Naive thymus-derived CD4-positive, alpha-beta T cell (primary cell): ENCODE results near the gene MYH11. TPM values are rescaled to one million over a fixed set of nuclear protein-coding genes. Genes with fewer than 3 reads are reported as not detected.

Source experiments
- ATAC-seq: fragments of 150-1000 bp; cut with Tn5 transposase; 2 replicates; pipeline ENCODE4 v1.10.0; 2021; ENCODE audit warnings: mild to moderate bottlenecking, moderate library complexity
- CTCF ChIA-PET: fragments of 350-600 bp; sonication (Branson Sonifier 250); formaldehyde crosslinking; loops from one replicate; lab custom pipeline; 2021; ENCODE audit warnings: antibody characterized with exemption; lab: Charles Lee
- POLR2A ChIA-PET: fragments of 350-600 bp; sonication (Branson Sonifier 250); formaldehyde crosslinking; loops from one replicate; lab custom pipeline; 2021; ENCODE audit warnings: antibody characterized with exemption, inconsistent platforms; lab: Charles Lee
- DNase-seq, 9 donors: peaks; one replicate each; pipeline versions ENCODE4 v3.0.0 to v3.0.0-alpha.2; 2020 to 2022; ENCODE audit warnings: mixed read lengths in 1 of 9
- H3K27ac ChIP-seq: one replicate; pipeline ENCODE4 v1.7.0; 2013; ENCODE audit warnings: mild to moderate bottlenecking, low read depth, low read length, moderate library complexity
- H3K27me3 ChIP-seq, 2 donors: one replicate each; pipeline ENCODE4 v1.7.0; 2013; ENCODE audit warnings: low read length in 2 of 2, mild to moderate bottlenecking in 2 of 2, moderate library complexity in 2 of 2; ENCODE audit not compliant: control insufficient read depth in 2 of 2, insufficient read depth in 2 of 2
- H3K36me3 ChIP-seq, 3 experiments: 1 replicate in 2 of 3; 2 replicates in 1 of 3; pipeline ENCODE4 v1.7.0; 2013; ENCODE audit warnings: low read length in 3 of 3, mild to moderate bottlenecking in 3 of 3, moderate library complexity in 1 of 3; ENCODE audit not compliant: insufficient read depth in 3 of 3, control insufficient read depth in 2 of 3
- H3K4me1 ChIP-seq, 2 donors: one replicate each; pipeline ENCODE4 v1.7.0; 2013; ENCODE audit warnings: low read length in 2 of 2, mild to moderate bottlenecking in 2 of 2, moderate library complexity in 1 of 2; ENCODE audit not compliant: control insufficient read depth in 2 of 2, insufficient read depth in 2 of 2
- H3K4me3 ChIP-seq: 2 replicates; pipeline ENCODE4 v1.7.0; 2013; ENCODE audit warnings: mild to moderate bottlenecking, low read length
- H3K9me3 ChIP-seq, 3 experiments: 1 replicate in 2 of 3; 2 replicates in 1 of 3; pipeline ENCODE4 v1.7.0; 2013; ENCODE audit warnings: low read length in 3 of 3; ENCODE audit not compliant: control insufficient read depth in 2 of 3
- H3K27ac Mint-ChIP-seq, 9 donors: one replicate each; pipeline ENCODE4 v1.8.0; 2020 to 2022; ENCODE audit warnings: mixed read lengths in 9 of 9, mild to moderate bottlenecking in 8 of 9, moderate library complexity in 5 of 9, inconsistent platforms in 2 of 9
- H3K27me3 Mint-ChIP-seq, 5 donors: one replicate each; pipeline ENCODE4 v1.8.0; 2021 to 2022; ENCODE audit warnings: mixed read lengths in 5 of 5, mild to moderate bottlenecking in 1 of 5
- H3K36me3 Mint-ChIP-seq, 5 donors: one replicate each; pipeline ENCODE4 v1.8.0; 2020 to 2022; ENCODE audit warnings: mixed read lengths in 5 of 5, mild to moderate bottlenecking in 3 of 5, inconsistent platforms in 1 of 5
- H3K4me1 Mint-ChIP-seq, 7 donors: one replicate each; pipeline ENCODE4 v1.8.0; 2020 to 2022; ENCODE audit warnings: mixed read lengths in 7 of 7, mild to moderate bottlenecking in 3 of 7, inconsistent platforms in 1 of 7
- H3K4me3 Mint-ChIP-seq, 10 donors: one replicate each; pipeline ENCODE4 v1.8.0; 2020 to 2022; ENCODE audit warnings: mild to moderate bottlenecking in 10 of 10, mixed read lengths in 10 of 10, moderate library complexity in 6 of 10, inconsistent platforms in 2 of 10
- H3K9me3 Mint-ChIP-seq, 11 donors: one replicate each; pipeline ENCODE4 v1.8.0; 2020 to 2022; ENCODE audit warnings: mixed read lengths in 11 of 11, mild to moderate bottlenecking in 4 of 11, inconsistent platforms in 1 of 11, moderate library complexity in 1 of 11
- intact Hi-C, 2 donors: fragments of 100-400 bp; cut with micrococcal nuclease; formaldehyde crosslinking; loops; one replicate each; pipeline ENCODE4 v1.15.1; 2023
- polyA plus RNA-seq, 2 donors: library from polyadenylated mRNA; unstranded; fragments of 300-500 nt; fragmentation: Illumina TruSeq; gene quantifications; one replicate each; pipeline ENCODE4 v1.2.3, GENCODE V29; 2021
- total RNA-seq, 6 experiments: library from RNA in 5 of 6; stranded (reverse) in 5 of 6; gene quantifications; 1 replicate in 5 of 6; 2 replicates in 1 of 6; pipeline ENCODE4 v1.2.3 and lab custom pipeline; 2021 to 2026

The MYH11 gene
- total RNA-seq (under 1 TPM in 1 of 5 experiments, not detected in 4; 0.05 TPM), polyA plus RNA-seq (1 to 10 TPM in 1 of 2 donors, under 1 TPM in 1; 0.39 to 2.2 TPM), total RNA-seq (lab: John Stamatoyannopoulos, UW) (not detected)

DNA sequence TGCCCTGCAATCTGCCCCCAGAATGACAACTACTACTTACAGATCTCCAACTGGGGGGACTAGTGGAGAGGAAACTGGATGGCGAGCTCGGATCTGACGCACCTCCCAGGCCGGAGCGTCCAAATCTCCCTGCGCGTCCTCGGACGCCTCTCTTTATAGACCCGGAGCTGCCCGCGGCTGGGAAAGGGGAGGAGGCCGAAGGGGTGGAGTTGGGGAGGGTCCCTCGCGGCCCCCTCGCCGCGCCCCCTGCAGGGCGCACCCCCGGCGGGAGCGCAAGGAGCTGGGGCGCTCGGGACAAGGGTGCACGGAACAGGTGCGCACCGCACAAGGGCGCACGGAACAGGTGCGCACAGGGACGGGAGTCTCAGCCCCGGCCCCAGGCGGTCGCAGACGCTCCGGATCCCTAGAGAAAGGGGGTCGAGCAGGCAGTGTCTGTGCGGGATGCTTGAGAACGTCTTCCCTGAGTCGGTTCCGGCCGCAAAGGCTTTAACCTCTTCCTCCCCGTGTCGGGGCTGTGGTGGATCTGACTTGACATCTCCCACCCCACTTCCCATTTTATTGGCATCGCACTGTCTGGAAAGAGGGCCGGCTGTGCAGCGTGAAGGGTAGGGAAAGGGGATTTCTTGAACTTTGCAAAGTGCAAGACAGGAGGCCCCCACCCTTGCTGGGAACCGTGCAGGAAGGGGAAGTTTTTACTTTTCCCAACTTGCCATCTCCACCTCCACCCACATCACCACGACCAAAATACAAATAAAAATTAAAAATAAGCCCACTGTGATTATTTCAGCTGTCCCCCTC is at the start of gene MYH11:
Gene MYH11 (minus strand): TSS at position 128 of the 798 bp plus-strand sequence. CDS start 18,776 bp downstream, outside the sequence.
- peak within 1 kb of the TSS in 9 of 10 donors; percentile 30 to 84 (median 52) for H3K4me3 Mint-ChIP-seq
- peaks cover 0 to 12% of the 10 kb centered on the region in 2 donors for H3K27me3 ChIP-seq
- ATAC-seq (no peak), DNase-seq (no peak)
- H3K27me3 Mint-ChIP-seq: peaks cover 26 to 47% (median 31%) of the 10 kb centered on the region in 5 donors
- H3K27ac Mint-ChIP-seq: no peak within 1 kb of the TSS
- no peak within 1 kb of the TSS for H3K27ac ChIP-seq
- intact Hi-C loops: no loop called here
- CTCF ChIA-PET: interaction anchor here (0.5 to 0.6 kb wide), 2 partner anchors 356 to 837 kb away, joined by 3 read pairs; no protein-coding TSS in a partner anchor
- H3K9me3 ChIP-seq: no peaks in the 10 kb centered on the region
- POLR2A ChIA-PET: no interaction called here
- no peaks in the 10 kb centered on the region for H3K9me3 Mint-ChIP-seq
- no peak within 1 kb of the TSS for H3K4me3 ChIP-seq
- peaks cover 6 to 12% (median 8%) of the 10 kb centered on the region in 7 donors for H3K4me1 Mint-ChIP-seq
- no peaks in the 10 kb centered on the region for H3K4me1 ChIP-seq
- H3K36me3 Mint-ChIP-seq: peaks cover 0 to 4% (median 3%) of the 10 kb centered on the region in 5 donors
- no peaks in the 10 kb centered on the region for H3K36me3 ChIP-seq

DNA sequence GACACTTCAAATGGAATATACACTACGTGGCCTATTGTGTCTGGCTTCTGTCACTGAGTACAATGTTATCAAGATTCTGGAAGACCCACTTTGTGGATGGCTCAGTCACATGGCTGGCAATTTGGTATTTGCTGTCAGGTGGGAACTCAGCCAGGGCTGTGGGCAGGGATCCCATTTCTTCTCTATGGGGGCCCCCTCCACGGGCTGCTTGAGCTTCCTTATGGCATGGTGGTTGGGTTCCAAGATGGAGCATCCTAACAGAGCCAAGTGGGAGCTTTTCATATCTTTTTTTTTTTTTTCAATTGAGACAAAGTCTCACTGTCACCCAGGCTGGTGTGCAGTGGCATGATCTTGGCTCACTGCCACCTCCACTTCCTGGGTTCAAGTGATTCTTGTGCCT is 49.6 kb upstream of the MYH11 start:
- no peak for DNase-seq
- intact Hi-C loops: no loop called here
- Mint-ChIP-seq H3K4me3 (no peak overlapping the region), H3K27me3 (peaks cover 0 to 4% (median 0%) of the 10 kb centered on the region in 5 donors), H3K27ac (no peak overlapping the region), H3K4me1 (peaks cover 0 to 6% (median 5%) of the 10 kb centered on the region in 7 donors), H3K9me3 (peaks cover 0 to 11% (median 0%) of the 10 kb centered on the region in 11 donors), H3K36me3 (peaks cover 0 to 8% (median 0%) of the 10 kb centered on the region in 5 donors)
- Histone ChIP-seq H3K27me3 (no peaks in the 10 kb centered on the region), H3K36me3 (no peaks in the 10 kb centered on the region), H3K4me3 (no peak overlapping the region), H3K4me1 (no peaks in the 10 kb centered on the region), H3K27ac (no peak overlapping the region), H3K9me3 (peaks cover 0 to 6% (median 0%) of the 10 kb centered on the region in 3 experiments)
- ATAC-seq: no peak
- POLR2A ChIA-PET: no interaction called here
- CTCF ChIA-PET: no interaction called here

DNA sequence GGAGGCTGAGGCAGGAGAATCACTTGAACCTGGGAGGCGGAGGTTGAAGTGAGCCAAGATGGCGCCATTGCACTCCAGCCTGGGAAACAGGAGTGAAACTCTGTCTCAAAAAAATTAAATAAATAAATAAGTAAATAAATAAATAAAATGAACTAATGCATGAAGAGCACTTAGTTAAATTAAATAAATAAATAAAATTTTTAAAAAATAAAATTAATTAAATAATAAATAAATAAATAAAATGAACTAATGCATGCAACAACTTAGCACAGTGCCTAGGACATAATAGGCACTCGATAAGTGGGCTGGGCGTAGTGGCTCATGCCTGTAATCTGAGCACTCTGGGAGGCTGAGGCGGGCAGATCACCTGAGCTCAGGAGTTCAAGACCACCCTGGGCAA is 47.1 kb upstream of the MYH11 start:
- ChIA-PET CTCF (no interaction called here), POLR2A (interaction anchor here (1.1 kb wide), 1 partner anchor 15 kb away, joined by 3 read pairs; the partner anchor contains the start of gene CEP20)
- H3K4me1 ChIP-seq: no peaks in the 10 kb centered on the region
- ATAC-seq: no peak
- H3K9me3 Mint-ChIP-seq: peaks cover 0 to 7% (median 0%) of the 10 kb centered on the region in 11 donors
- DNase-seq: no peak
- H3K27me3 Mint-ChIP-seq: peaks cover 0 to 4% (median 0%) of the 10 kb centered on the region in 5 donors
- peaks cover 0 to 4% (median 0%) of the 10 kb centered on the region in 5 donors for H3K36me3 Mint-ChIP-seq
- no peak overlapping the region for H3K4me3 ChIP-seq
- H3K36me3 ChIP-seq: no peaks in the 10 kb centered on the region
- no peak overlapping the region for H3K4me3 Mint-ChIP-seq
- no peak overlapping the region for H3K27ac ChIP-seq
- no peak overlapping the region for H3K27ac Mint-ChIP-seq
- peaks cover 0 to 16% (median 0%) of the 10 kb centered on the region in 7 donors for H3K4me1 Mint-ChIP-seq
- intact Hi-C loops: no loop called here
- H3K9me3 ChIP-seq: peaks cover 0 to 6% (median 0%) of the 10 kb centered on the region in 3 experiments
- no peaks in the 10 kb centered on the region for H3K27me3 ChIP-seq

DNA sequence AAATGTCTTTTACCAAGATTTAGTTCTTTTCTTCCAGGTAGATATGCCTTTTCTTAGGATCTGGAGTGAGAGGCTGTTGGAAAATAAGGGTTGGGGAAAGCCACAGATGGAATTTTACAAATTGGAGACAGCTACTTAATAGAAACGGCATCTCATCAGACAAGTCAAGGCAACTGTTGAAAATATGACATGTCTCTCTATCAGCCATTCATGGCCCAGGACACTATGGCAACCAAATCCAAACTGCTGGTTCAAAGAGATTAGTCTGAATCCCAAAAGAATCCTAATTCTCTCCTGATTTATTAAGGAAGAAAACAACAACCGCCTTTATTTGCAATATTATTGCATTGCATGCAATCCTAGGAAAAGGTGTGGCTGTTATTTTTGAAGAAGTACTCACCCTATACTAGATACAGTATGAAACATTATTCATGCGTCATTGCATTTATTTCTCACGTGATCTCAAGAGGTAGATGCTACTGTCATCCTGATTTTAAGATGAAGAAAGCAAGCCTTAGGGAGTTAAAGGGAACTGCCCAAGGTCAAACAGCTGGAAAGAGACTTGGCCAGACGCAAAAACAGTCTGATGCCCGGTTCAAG is 44.2 kb upstream of the MYH11 start:
- Mint-ChIP-seq H3K4me3 (no peak overlapping the region), H3K27ac (no peak overlapping the region), H3K27me3 (peaks cover 0 to 4% (median 0%) of the 10 kb centered on the region in 5 donors), H3K36me3 (no peaks in the 10 kb centered on the region), H3K4me1 (peaks cover 0 to 35% (median 0%) of the 10 kb centered on the region in 7 donors), H3K9me3 (peaks cover 0 to 1% (median 0%) of the 10 kb centered on the region in 11 donors)
- ATAC-seq (no peak), DNase-seq (no peak)
- ChIA-PET POLR2A (no interaction called here), CTCF (interaction anchor here (0.8 kb wide), 1 partner anchor 828 kb away, joined by 3 read pairs; no protein-coding TSS in a partner anchor)
- H3K27me3 ChIP-seq: no peaks in the 10 kb centered on the region
- intact Hi-C loops: no loop called here
- H3K27ac ChIP-seq: no peak overlapping the region
- H3K9me3 ChIP-seq: no peaks in the 10 kb centered on the region
- H3K4me1 ChIP-seq: no peaks in the 10 kb centered on the region
- no peak overlapping the region for H3K4me3 ChIP-seq
- H3K36me3 ChIP-seq: no peaks in the 10 kb centered on the region

DNA sequence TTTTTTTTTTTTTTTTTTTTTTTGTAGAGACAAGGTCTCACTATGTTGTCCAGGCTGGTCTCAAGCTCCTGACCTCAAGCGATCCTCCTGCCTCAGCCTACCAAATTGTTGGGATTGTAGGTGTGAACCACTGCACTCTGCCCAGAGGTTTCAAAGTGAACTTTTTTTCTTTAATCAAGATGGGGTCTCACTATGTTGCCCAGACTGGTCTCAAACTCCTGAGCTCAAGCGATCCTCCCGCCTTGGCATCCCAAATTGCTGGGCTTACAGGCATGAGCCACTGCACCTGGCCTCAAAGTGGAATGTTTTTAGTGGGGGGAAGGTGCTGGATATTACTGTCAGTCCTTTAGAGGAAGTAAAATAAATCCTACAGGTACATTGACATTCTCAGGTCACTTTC is 43.5 kb upstream of the MYH11 start:
- peaks cover 0 to 35% (median 0%) of the 10 kb centered on the region in 7 donors for H3K4me1 Mint-ChIP-seq
- no peaks in the 10 kb centered on the region for H3K36me3 Mint-ChIP-seq
- Histone ChIP-seq H3K27ac (no peak overlapping the region), H3K4me1 (no peaks in the 10 kb centered on the region), H3K27me3 (no peaks in the 10 kb centered on the region), H3K9me3 (no peaks in the 10 kb centered on the region), H3K4me3 (no peak overlapping the region), H3K36me3 (no peaks in the 10 kb centered on the region)
- peaks cover 0 to 4% (median 0%) of the 10 kb centered on the region in 5 donors for H3K27me3 Mint-ChIP-seq
- H3K9me3 Mint-ChIP-seq: no peaks in the 10 kb centered on the region
- intact Hi-C loops: no loop called here
- ChIA-PET CTCF (interaction anchor here (0.8 kb wide), 1 partner anchor 827 kb away, joined by 3 read pairs; no protein-coding TSS in a partner anchor), POLR2A (interaction anchor here (1.1 kb wide), 1 partner anchor 12 kb away, joined by 5 read pairs; the partner anchor contains the start of gene CEP20)
- no peak overlapping the region for H3K27ac Mint-ChIP-seq
- H3K4me3 Mint-ChIP-seq: no peak overlapping the region
- no peak for DNase-seq
- no peak for ATAC-seq

DNA sequence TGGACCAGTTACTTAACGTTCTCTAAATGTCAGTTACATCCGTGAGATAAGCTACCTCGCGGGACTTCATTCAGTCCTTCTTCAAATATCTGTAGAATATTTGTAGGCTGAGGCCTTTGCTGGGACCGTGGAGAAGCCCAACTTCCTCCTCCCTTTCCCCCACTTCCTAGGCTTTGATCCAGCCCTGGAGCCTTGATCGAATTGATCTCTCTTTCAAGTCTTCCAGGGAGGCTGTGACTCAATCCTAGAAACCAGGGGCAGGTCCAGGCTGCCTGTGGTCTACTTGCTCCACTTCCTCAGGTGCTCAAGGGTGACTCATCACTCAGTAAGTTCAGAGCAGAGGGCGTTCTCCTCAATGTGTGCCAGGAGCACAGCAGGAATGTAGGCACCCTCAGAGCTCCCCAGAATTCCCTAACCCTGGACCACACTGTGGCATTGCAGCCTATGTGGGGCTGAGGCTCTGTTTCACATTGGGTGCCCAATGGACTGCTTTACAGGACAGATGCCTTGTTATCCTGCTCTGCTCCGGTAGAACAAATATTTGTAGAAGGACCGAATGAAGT is 42.8 kb upstream of the MYH11 start:
- Mint-ChIP-seq H3K9me3 (no peaks in the 10 kb centered on the region), H3K36me3 (no peaks in the 10 kb centered on the region), H3K4me3 (peak overlapping the region in 1 of 10 donors; percentile 35), H3K4me1 (peaks cover 0 to 35% (median 0%) of the 10 kb centered on the region in 7 donors), H3K27me3 (peaks cover 0 to 3% (median 0%) of the 10 kb centered on the region in 5 donors), H3K27ac (peak overlapping the region in 1 of 9 donors; percentile 52)
- ATAC-seq (no peak), DNase-seq (peak in 1 of 9 donors; percentile 54)
- no peak overlapping the region for H3K4me3 ChIP-seq
- H3K27ac ChIP-seq: no peak overlapping the region
- intact Hi-C loops: no loop called here
- POLR2A ChIA-PET: interaction anchor here (1.1 kb wide), 1 partner anchor 11 kb away, joined by 5 read pairs; the partner anchor contains the start of gene CEP20
- H3K36me3 ChIP-seq: no peaks in the 10 kb centered on the region
- CTCF ChIA-PET: no interaction called here
- H3K9me3 ChIP-seq: no peaks in the 10 kb centered on the region
- no peaks in the 10 kb centered on the region for H3K27me3 ChIP-seq
- no peaks in the 10 kb centered on the region for H3K4me1 ChIP-seq
